GM18870 (cell line): Measurements from ENCODE around the gene COA8.

Experiments
- ATAC-seq: cut with Tn5 transposase; IDR thresholded peaks from one replicate; pipeline ENCODE4 v1.9.1; 2021; ENCODE audit warnings: moderate library complexity; ENCODE audit not compliant: unreplicated experiment

Gene COA8

DNA sequence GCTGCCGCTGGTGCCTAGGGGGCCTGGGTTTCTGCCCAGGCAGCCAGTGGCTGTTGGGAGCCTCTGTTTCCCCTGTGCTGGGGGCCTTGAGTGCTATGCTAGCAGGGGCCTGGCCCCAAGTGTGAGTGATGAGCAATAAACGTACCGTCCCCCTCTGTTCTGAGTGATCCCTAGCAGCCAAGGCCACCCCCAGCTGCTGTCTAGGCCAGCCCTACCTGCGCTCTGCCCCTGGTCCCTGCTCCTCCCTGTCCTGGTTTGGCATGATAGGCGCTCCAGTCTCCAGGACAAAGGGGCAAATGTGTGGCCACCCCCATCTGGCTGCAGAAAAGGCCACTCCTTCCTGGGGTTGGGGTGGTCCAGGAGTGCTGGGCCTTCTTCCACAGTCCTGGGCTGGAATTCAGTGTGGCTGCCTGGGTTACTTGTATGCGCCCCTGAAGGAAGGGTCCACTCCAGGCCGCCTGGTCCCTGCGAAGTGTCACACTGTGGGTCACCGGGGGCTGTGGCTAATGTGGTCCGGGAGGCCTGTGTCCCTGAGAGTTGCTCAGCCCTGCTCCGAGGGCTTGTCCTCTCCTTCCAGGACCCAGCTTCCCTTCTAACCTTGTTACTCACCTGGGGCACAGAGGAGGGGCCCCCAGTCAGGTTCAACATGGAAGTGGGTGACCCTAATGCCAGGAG is 26.7 kb upstream of the COA8 start:
- ATAC-seq, result no peak

DNA sequence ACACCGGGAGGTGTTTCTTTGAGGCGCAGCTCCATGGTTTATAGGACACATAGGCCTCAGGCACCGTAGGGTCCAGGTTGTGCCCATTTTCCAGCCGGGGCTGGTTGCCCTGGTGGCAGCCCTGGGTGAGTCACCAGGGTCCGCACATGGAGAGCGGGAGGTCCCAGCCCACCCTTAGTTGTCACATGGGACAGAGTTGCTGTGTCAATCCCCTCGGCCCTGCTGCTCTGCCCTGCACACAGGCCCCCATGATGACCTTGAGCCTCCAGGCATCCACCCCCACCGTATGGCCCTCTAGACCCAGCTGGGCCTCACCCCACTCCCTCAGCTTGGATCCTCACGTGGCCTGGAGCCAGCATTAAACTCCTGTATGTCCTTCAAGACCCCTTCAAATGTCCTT is 26.1 kb upstream of the COA8 start:
- ATAC-seq, result no peak

DNA sequence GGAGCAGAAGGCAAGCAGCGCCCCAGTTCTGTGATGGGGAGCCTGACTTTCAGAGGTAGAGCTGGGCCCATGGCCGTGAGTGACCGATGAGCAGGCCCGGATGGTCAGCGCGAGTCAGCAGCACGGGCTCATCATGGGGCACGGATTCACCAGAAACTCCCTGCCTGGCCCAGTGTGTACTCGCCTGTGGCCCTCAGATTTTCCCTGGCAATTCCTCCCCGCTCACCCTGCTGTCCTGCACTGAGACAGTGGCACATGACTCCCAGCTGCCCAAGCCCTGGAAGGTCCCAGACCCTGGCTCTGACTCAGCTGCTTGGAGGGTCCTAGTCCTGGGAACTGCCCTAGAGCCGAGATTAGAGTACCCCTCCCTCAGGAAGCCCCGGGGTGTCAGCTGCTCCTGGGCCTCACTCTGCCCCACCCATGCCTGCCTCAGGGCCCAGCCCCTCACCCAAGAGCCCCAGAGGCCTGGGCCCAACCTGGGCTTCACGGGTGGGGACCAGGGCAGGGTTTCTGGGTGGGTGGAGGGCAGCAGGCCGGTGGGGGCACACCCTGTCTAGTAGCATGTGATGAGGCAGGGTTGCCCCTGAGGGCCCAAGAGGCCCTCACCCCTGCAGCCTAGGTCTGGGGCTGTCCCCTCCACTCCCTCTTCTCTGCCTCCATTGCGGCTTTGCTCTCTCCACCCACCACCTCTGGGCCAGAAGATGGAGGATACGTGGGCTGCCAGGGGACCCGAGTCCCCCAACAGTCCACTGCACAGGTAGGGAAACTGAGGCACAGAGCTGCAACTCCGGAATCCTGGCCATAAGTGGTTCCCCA is 25.4 kb upstream of the COA8 start:
- ATAC-seq, result no peak

DNA sequence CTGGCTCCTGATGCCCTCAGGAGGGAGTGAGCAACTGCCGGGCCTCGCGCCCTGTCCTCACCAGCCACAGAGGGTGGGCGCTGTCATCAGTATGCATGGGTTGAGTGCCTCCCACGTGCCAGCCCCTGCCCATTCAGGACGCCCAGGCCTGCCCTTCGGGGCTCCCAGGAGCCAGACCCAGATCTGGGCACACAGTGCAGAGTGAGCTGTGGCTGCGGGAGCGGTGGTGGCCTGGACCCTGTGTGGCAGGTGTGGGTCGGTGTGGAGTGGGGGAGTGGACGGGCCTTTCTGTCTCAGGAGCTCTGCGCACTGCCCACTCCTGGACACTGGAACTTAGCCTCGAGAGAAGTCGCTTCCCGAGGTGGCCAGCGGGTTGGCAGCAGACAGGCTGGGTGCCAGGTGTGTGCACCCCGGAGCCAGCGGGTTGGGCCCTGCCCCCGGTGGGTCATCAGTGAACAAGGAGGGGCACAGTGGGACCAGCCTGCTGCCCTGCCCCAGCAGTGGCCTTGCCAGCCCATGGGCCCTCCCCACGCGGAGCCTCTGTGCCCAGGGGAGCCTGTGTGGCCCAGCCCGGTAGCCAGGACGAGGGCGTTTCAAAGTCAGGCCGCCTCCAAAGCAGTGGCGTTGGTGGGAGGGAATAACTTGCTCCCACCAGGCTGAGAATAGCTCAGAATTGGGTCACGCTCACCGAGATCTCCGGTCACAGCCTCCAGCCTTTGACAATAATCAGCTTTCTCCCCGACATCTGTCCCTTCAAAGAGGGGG is 24.3 kb upstream of the COA8 start:
- ATAC-seq, result no peak

DNA sequence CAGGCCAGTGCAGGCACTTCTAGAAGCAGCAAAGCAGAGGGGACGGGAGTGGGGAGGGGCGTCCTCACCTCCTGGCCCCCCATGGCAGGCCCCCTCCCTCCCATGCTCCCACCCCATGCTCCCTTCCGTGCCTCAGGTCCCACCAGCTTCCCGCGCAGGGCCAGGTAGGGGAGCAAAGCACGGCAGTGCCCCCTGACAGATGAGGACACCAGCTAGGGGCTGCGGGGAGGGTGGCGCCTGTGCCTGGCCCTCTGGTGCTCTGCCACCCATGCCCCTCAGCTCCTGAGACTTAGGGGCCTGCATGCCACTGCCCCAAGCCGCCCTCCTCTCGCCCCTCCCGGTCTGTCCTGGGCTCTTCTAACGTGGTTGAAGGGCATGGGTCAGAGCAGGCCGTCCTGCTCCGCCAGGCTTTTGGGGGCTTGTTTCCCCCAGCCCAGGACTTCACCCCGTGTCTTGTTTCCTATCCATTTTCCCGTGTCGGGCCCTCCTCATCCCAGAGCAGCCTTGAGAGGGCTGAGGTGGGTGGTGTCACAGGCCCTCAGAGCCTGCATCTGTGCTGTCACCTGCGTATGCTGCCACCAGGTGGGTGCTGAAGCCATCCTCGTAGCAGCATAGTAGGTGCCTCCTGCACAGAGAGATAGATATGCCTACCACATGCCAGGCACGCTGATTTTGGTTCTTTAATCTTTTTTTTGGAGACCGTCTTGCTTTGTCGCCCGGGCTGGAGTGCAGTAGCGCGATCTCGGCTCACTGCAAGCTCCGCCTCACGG is 23.5 kb upstream of the COA8 start:
- no peak for ATAC-seq

DNA sequence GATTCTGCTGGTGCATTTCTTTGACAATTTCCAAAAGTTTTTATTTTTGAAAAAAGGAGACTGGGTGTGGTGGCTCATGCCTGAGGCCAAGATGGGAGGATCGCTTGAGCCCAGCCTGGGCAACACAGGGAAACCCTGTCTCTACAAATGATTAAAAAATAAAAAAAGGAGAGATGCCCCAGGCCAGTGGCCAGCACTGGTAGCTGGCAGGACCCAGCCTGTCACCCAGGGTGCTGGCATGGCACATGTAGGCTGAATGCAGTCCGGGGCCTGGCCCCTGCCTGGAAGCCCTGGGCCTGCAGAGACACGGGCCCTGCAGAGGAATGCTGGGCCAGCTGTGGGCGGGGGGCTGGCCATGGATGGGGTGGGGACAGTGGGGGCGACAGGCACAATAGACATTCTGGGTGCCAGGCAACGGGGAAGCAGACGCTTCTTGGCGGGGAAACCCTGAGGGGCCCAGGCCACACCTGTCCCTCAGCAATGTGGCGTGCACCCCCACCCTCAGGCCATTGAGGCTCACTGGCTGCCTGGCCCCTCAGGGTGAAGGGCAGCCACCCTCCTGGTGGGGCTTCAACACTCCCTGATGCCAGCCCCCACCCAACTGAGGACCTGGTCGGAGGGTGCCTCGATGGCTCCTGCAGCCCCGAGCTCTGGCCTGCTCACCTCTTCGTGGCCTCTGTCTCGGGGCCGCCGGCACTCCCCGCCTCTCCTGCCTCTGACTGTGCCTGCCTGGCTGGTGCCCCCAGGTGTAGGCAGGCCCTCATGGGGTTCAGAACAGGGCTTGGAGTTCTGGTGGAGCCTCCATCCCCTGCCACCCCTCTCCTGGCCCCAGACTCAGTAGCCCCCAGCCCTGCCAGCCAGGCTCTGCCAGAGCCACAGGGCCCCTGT is 21.7 kb upstream of the COA8 start:
- ATAC-seq, result no peak

DNA sequence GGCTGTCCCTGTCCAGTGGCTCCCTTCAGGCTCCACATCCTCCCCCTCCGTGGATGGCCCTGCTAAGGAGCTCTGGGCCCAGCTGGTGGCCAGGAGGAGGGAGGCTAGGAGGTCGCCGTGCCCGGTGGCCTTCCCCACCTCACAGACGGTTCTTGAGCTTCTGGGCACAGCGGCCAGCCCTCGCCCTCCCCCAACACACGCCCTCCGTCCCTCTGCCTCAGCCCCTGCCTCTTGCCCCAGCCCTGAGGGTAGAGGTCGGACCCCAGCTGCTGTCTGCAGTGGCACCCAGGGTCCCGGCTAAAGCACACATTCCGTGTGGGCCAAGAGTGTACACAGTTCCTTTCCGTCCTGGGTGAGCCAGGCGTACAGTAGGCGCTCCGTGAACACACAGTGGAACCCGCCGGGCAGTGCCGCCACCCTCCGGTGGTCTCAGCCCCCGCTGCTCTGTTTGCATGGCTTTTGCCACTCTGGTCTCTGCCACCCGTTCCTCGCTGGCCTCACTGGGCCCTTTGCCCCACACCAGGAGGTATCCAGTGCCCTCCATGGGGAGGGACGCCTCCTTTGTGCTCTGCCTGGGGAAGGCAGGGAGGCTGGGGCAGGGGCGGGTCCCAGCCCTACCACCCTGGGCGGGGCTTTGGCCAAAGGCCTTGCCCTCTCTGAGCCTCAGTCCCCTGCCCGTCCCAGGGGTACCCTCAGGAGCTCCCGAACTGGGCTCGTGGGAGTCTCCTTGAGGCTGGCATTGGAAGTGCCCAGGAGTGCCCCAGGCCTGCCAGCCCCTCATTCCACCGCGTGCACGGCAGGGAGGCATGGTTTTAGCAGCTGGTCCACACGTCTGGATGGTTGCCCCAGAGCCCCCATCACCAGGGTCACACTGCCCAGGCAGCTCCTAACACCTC is 20.8 kb upstream of the COA8 start:
- ATAC-seq, result no peak

DNA sequence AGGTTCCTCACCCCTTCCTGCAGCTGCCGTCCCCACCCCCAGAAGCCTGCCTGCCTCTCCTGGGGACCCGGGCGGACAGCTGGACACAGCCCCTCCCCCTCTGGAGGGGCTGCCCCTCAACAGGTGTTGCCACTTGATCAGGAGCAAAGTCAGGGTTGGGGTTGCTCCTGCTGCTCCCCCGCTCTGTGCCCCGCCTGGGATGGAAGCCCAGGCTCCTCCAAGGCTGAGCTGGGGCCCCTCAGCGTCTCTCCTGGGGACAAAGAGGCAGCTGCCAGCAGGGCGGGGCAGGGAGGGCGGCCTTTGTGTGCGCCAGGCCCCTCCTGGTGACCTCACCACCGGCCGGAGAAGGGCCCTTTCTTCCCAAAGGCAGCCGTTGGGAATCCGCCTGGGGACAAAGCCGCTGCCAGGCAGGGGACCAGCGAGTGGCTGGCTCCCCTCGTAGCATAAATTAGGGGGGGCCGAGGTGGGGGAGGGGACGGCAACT is 20.1 kb upstream of the COA8 start:
- ATAC-seq, result no peak

DNA sequence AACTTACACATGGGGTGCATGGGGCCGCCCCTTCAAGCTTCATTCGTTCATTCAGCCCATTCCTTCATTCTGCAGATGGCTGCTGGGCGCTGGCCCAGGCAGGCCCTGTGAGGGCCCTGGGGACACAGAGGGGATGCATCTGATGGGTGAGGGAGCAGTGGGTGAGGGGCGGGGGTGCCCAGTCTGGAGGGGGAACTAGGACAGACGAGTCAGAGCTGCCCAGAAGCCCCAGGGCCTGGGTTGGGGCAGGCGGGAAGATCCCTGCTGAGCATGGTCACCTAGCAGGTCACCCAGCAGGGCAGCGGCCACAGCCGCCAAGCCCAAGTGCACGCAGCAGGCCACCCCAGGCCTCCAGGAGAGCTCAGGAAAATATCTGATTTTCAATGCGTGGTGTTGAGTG is 19.6 kb upstream of the COA8 start:
- no peak for ATAC-seq

DNA sequence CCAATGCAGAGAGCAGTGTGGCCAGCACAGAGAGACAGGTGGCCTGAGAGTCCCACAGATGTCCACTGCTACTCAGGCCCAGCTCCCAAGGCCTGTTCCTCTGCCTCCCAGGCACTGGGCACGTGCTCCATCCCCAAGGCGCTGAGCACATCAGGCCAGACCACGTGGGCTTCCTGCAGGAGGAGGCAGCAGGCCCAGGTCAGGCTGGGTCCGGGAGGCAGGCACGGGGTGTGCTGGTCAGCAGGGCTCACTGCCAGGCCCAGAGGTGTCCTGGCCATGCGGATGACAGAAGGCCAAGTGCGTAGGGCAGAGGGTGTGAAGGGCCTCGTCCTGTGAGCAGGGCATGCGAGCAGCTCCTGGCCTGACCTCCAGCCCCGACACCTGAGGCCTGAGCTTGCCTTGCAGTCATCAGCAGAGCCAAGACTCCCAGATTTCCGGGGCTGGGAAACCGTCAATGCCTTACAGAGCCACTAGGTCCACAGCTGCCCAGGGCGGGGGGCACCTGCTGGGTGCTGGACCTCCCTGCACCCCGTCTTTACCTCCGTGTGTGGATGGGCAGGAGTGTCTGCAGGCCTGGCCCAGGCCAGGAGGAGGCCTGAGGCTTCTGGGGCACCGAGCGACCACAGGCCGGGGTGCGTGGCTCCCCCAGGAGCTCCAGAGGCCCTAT is 18.9 kb upstream of the COA8 start:
- ATAC-seq, result no peak

DNA sequence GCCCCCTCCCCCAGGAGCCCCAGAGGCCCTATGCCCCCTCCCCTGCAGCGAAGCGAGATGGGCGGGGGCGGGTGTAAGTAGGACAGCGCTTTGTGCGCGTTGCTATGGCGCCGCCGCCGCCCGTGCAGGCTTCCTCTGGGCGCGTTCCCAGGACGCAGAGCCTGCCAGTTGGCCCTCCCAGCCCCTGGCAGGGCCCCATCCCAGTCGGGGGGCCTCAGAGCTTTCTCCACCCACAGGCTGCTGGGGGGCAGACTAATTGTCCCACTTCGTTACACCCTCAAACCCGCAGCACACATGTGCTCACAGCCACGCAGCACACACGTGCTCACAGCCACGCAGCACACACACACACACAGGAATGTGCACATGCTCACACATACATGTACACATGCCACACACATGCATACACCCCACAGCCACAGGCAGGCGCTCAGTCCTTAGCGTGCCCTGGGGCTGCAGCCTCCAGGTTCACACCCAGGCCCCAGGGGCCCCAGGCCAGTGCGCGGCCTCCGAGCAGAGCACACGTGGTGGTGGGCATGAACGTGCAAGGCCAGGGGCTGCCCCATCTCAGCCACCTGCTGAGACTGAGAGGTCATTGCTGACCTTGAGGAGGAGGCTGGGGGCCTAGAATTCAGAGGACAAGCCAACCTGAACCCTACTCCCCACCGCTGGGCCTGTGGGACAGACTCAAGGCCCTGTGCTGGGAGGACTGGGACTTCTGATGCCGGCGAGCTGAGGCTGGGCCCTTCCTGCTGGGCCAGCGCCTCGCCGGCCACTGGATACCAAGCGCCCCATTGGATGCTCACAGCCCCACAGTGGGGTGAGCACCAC is 18.2 kb upstream of the COA8 start:
- ATAC-seq, result no peak

DNA sequence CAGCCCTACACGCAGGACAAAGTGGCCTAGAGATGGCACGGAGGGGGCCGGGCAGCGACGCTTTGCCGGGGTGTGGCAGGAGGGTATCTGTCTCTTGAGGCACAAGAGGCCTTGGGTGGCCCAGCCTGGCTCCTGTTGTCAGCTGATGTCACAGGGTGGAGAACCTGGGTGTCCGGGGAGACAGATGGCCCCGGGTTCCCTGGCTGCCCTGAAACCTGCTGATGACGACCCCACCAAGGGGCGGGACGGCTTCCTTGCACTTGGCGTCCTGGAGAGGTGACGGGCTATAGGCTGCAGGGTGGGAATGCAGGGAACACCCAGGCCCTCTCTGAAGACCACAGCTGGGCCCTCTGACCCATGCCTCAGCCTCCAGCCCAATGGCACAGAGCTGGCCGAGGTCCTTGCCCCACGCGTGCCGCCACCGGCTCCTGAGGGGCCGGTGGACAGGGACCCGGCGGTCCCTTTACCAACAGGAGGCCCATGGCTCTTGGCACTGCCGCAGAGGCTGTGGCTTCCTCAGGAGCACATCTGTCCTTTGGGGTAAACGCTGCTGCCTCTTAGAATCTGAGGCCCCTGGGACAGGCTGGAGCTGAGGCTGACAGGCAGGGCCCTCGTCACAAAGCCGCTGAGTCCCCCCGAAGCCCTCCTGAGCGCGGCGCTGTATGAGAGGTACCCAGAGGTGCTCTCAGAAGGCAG is 17.4 kb upstream of the COA8 start:
- ATAC-seq, result no peak

DNA sequence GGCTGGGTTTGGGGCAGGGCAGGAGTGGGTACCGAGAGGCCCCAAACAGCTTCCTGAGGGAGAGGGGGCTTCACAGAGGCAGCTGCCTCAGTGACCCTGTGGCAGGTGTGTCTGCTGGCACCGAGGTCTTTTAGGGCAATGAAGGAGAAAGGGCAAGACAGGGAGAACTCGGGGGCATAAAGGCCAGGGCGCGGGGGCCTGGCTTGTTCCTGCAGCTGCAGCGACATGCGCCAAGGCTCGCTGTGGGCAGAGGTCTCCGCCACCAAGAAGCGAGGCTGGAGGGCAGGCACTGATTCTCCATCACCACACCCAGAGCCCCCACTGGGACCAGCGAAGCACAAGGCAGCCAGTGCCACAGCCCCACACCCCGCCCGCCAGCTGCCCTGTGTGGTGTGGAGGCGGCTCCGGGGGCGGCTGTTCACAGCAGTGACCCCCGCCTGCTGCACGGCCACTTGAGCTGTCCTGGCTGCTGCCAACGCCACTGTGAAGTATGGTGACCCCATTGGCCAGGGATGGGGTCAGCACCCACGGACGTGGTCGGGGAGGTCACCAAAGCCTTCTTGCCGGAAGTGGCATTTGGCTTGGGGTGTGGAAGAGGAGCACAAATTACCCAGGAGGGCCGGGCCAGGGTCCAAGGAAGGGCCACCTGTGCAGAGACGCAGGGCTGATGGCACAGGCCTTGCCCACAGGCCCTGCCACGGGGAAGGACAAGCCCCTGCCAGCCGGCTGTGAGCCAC is 16.7 kb upstream of the COA8 start:
- ATAC-seq, result no peak

DNA sequence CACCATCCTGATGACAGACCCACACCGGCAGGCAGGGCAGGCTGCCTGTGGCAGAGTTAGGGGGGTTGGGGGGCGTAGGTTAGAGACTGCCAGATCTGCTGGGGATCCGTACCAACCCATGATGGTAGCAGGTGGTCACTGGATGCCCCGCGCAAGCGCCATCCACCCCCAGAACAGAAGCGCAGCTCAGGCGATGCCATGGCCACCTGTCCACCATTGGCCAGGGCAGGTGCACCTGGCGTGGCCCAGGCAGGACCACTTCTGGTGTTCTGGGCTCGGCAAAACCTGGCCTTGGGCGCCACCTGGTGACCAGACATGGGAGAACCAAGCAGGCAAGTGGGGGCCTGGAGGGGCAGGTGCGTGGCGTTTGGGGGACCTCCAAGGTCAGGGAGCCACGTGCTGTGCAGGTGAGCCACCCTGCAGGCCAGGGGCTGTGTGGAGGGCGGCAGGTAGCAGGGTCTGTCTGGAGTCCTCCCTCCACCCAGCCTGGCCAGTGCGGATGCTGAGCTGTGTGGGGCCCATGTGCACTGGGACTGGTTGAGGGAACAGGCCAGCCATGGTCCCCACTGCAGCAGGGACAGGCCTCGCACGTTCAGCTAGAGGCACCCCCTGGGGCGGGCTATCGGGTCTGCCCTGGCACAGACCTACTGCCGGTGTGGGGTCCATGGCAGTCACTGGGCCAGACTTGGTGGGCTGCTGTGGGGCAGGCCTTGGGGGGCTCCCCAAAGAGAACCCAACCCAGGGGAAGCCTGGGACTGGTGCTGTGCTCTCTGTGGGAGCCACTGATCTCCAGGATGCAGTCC is 15.9 kb upstream of the COA8 start:
- no peak for ATAC-seq

DNA sequence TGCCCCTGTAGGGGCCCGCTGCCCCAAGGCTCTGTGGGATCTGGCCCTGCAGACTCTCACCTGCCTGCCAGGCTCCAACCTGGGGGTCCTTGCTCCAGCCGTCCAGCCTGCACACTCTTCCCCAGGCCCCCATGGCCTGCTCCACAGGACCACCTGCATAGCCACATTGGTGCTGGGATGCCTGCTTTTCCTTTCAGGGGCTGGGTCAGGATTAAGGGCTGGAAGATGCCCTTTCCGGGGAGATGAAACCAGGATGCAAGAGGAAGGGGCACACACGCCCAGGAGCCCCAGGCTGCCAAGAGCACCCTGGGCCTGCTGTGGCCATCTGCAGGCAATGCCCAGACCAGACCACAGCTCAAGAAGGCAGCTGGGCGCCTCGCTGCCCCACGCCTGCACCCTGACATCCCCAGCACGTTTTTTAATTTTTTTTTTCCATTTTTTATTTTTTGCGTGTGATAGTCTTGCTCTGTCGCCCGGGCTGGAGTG is 15.3 kb upstream of the COA8 start:
- ATAC-seq, result no peak
